Activated effector memory CD4-positive, alpha-beta T cell treated with Interleukin-2 at 50 U/mL for 16 hours (primary cell): ENCODE data around the gene DBT.

Experiments used
- DNase-seq: peaks from one replicate; pipeline ENCODE4 v3.0.0-alpha.2; 2020

Gene DBT

GRCh38 chr1:100187912-100188311 is 61.7 kb downstream of the DBT start:
- no peak for DNase-seq

DNA sequence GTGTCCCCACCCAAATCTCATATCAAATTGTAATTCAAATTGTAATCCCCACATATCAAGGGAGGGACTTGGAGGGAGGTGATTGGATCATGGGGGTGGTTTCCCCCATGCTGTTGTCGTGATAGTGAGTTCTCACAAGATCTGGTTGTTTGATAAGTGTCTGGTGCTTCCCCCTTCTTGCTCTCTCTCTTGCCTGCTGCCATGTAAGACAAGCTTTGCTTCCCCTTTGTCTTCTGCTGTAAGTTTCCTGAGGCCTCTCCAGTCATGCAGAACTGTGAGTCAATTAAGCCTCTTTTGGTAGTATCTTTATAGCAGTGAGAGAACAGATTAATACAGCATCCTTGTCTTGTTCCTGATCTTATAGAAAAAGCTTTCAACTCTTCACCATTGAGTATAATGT is 65.1 kb downstream of the DBT start:
- DNase-seq: no peak

- DNase-seq: no peak
Observed at GRCh38 chr1:100183370-100183769, 66.3 kb downstream of the DBT start.

DNA sequence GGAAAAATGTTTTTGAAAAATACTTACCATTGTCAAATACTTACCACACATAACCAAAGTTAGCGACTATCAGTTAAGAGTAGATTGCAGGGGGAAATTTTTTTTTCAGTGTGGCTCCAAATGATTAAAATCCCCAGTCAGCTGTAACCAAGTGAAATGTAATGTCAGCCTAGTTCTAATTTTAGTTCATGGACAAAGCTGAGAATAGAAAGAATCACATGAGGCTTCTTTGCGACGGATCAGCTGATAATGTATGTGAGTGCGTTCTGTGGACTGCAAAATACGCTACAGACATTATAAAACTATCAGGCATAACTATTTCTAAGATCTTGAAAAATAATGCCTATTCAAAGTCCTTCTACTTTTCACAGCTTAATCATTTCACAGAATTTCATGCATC is 71.5 kb downstream of the DBT start, which contains the start of gene LRRC39:
Gene LRRC39, minus strand, starts transcription at position 166 of the 400 bp plus-strand sequence. CDS start 9,740 bp downstream, outside the sequence.
- no peak for DNase-seq

GRCh38 chr1:100177295-100178041 is 72.2 kb downstream of the DBT start:
- no peak for DNase-seq

DNA sequence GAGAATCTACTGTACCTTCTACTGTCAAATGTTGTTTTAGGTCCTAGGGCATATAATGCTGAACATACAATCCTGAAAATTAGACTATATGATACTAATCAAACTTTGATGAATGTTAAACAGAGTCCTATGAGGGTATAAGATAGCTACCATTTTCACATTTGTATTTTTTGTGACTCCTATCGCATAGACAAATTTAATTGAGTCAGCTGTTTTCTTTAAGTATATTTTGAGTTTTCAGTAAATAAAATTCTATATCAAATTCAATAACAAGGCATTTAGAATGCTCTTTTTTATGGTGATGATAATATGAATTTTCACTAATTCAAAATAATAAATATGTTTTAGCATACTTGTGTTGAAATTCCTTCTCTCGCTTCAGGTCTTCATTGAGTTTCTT is 81.6 kb downstream of the DBT start:
- no peak for DNase-seq

DNA sequence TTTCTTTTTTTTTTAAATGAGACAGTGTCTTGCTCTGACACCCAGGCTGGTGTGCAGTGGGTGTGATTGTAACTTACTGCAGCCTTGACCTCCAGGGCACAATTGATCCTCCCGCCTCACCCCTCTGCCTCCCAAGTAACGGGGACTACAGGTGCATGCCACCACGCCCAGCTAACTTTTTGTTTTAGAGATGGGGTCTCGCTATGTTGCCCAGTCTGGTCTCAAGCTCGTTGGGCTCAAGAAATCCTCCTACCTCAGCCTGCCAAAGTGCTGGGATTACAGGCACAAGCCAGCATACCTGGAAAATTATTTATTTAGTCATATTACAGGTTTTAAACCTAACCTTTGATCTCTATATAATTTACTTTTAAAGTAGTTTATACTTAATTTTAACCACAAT is 84.9 kb downstream of the DBT start:
- DNase-seq: no peak

GRCh38 chr1:100164216-100164615 is 85.4 kb downstream of the DBT start:
- DNase-seq: no peak

DNA sequence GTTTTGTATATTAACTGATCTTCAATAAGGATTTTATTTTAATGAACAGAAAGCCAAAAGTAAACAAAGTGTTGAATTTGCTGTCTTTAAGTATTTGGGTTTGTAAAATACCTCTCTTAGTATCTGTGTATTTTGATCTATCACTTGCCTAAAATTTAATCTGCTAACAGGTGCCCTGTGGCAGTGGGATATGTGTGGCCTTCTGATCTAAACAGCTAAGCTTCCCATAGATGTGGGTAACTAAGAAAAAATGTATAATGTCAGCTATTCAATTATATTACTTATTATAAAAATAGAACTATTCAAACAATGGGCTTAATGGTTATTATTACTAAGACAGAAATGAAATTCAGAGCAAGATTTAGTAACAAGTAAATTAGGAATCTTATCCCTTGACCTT is 86.8 kb downstream of the DBT start:
- DNase-seq: no peak

- DNase-seq: no peak
Observed at GRCh38 chr1:100152271-100152670, 97.4 kb downstream of the DBT start.

DNA sequence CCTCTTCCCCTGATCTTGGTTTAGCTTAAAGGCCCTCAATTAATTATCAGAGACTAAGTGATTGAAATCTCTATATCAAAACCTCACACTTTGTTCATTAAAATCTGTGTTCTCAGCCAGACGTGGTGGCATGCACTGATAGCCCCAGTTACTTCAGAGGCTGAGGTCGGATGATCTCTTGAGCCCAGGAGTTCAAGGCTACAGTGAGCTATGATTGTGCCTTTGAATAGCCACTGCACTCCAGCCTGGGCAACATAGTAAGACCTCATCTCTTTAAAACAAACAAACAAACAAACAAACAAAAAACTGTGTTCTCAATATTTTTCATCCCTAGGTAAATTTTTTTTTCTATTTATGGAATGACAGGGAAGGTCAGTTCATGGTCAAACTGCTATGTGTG is 98.0 kb downstream of the DBT start:
- DNase-seq: no peak

- no peak for DNase-seq
Observed at GRCh38 chr1:100147875-100148274, 101.8 kb downstream of the DBT start.

DNA sequence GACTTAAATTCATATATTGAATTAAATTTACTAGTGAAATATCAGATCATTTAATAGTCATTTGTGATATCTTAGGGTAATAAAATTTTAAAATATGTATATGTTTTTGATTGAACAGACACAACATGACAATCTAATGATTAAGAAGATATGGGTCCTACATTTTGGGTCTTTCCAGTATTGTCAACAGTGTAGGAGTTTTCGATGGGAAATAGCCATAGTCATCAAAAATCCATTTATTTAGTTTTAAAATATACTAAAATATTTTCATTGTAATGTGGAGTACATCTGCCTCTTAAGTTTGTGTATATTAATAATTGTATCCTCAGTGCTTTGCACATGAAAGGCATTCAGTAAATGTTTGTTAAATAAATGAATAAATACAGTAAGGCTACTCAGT is 102.7 kb downstream of the DBT start:
- no peak for DNase-seq

GRCh38 chr1:100145116-100145515 is 104.5 kb downstream of the DBT start:
- DNase-seq: no peak

DNA sequence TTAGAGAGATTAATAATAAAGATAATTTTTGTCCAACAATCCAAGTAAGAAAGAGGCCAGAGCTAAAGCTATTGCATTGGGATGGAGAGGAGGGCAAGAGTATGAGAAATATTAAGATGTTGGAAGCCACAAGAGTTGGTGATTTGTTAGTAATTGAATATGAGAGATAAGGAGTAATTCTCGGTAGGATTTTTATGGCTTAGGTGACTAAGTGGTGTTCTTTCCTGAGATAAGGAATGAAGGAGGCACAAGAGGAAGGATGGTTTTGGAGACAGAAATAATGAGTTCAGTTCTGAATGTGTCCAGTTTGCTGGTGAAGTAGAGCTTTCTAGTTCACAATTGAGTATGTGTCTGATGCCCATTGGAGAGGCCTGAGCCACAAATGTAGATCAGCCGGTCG is 107.3 kb downstream of the DBT start:
- DNase-seq: no peak

DNA sequence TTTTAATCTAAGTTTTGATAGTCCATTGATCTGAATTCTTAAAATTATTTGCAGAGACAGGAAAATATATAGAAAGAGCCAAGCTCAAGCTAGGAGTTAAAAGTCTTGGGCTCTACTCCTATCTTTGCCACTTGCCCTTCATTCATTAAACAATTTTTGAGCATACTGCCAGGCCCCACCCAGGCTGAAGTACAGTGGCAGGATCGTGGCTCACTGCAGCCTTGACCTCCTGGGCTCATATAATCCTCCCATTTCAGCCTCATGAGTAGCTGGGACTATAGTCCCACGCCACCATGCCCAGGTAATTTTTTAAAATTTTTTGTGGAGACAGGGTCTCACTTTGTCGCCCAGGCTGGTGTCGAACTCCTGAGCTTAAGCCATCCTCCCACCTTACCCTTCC is 108.4 kb downstream of the DBT start:
- no peak for DNase-seq

- no peak for DNase-seq
Observed at GRCh38 chr1:100137602-100138001, 112.0 kb downstream of the DBT start.
